SKM-1 treated with dmso at 0.1 percent for 144 hours (cell line): ENCODE results near the gene BFSP2.
A peak's percentile ranks its signal among the peaks of the same experiment; 100 is the strongest.
"Not testable (repeated sequence)": the region's sequence is repeated elsewhere in the genome, so short reads cannot be mapped to it uniquely, and the experiment has no call there.

Source experiments
- DNase-seq: peaks from one replicate; lab custom pipeline; 2025; ENCODE audit not compliant: unreplicated experiment; lab: John Stamatoyannopoulos, UW

Gene BFSP2

GRCh38 chr3:133477487-133477886, 77.6 kb downstream of the BFSP2 start:
- no peak for DNase-seq

GRCh38 chr3:133478624-133479023, 78.8 kb downstream of the BFSP2 start:
- no peak for DNase-seq

GRCh38 chr3:133479401-133479800, 79.5 kb downstream of the BFSP2 start:
- DNase-seq = no peak

GRCh38 chr3:133479895-133480669, 80.2 kb downstream of the BFSP2 start:
- no peak for DNase-seq

- not testable (repeated sequence) for DNase-seq
Measured at GRCh38 chr3:133482474-133482873, 82.6 kb downstream of the BFSP2 start.

GRCh38 chr3:133486658-133487057, 86.8 kb downstream of the BFSP2 start:
- DNase-seq = no peak

GRCh38 chr3:133487204-133487603, 87.3 kb downstream of the BFSP2 start:
- DNase-seq = no peak

GRCh38 chr3:133487920-133488540, 88.2 kb downstream of the BFSP2 start:
- DNase-seq = peak; percentile 35

GRCh38 chr3:133488785-133489367, 89.0 kb downstream of the BFSP2 start:
- DNase-seq = no peak

GRCh38 chr3:133489466-133490085, 89.7 kb downstream of the BFSP2 start:
- DNase-seq = no peak

- DNase-seq = no peak
Measured at GRCh38 chr3:133490468-133491351, 90.9 kb downstream of the BFSP2 start.

- DNase-seq = no peak
Measured at GRCh38 chr3:133491481-133492059, 91.7 kb downstream of the BFSP2 start.

GRCh38 chr3:133492159-133492741, 92.4 kb downstream of the BFSP2 start:
- no peak for DNase-seq

GRCh38 chr3:133494469-133494868, 94.6 kb downstream of the BFSP2 start:
- no peak for DNase-seq

GRCh38 chr3:133502542-133502941, 102.7 kb downstream of the BFSP2 start:
- not testable (repeated sequence) for DNase-seq

- no peak for DNase-seq
Measured at GRCh38 chr3:133503409-133503808, 103.6 kb downstream of the BFSP2 start.

GRCh38 chr3:133504736-133505135, 104.9 kb downstream of the BFSP2 start:
- no peak for DNase-seq

GRCh38 chr3:133505813-133506212, 106.0 kb downstream of the BFSP2 start:
- DNase-seq = no peak

GRCh38 chr3:133506215-133506901, 106.5 kb downstream of the BFSP2 start:
- no peak for DNase-seq
